ENCODE measurements around the gene CAST. TPM values are rescaled to one million over a fixed set of nuclear protein-coding genes. Genes with fewer than 3 reads are reported as not detected.
A peak's percentile ranks its signal among the peaks of the same experiment; 100 is the strongest.
"Not testable (repeated sequence)": the region's sequence is repeated elsewhere in the genome, so short reads cannot be mapped to it uniquely, and the experiment has no call there.

The CAST gene
- total RNA-seq, 1 donor from 2014 or later: 182 TPM

DNA sequence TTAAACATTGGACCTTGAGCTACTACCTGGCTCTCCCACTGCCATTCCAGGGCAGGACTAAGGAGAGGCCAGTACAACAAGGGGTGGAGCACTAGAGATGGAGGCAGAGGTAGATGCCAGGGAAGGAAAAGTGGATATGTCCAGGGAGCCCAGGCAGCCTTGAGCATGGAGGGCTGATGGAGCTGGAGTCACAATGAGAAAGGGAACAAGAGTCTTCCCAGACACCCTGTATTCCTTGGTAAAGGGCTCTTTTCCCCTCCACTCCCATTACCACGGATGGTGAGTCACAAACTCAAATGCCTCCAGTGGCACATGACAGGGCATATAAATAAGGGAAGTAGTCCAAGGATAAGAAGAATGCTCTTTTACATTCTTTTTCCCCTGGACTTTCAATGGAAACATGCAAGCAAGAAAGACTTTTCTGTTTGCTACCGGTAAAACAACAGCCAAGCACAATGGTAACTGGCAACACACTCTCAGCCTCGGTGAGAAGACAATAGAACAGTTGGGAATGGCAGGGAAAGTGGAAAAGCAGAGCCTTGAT, 128.9 kb downstream of the CAST start:
- TF ChIP-seq, protein P1, sequence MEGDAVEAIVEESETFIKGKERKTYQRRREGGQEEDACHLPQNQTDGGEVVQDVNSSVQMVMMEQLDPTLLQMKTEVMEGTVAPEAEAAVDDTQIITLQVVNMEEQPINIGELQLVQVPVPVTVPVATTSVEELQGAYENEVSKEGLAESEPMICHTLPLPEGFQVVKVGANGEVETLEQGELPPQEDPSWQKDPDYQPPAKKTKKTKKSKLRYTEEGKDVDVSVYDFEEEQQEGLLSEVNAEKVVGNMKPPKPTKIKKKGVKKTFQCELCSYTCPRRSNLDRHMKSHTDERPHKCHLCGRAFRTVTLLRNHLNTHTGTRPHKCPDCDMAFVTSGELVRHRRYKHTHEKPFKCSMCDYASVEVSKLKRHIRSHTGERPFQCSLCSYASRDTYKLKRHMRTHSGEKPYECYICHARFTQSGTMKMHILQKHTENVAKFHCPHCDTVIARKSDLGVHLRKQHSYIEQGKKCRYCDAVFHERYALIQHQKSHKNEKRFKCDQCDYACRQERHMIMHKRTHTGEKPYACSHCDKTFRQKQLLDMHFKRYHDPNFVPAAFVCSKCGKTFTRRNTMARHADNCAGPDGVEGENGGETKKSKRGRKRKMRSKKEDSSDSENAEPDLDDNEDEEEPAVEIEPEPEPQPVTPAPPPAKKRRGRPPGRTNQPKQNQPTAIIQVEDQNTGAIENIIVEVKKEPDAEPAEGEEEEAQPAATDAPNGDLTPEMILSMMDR (IDR thresholded peaks at IDR 0.05; ENCODE audit: insufficient read depth, low read length, severe bottlenecking): no peak
- peak; percentile 41 for DNase-seq (ENCODE audit: low read depth)
- H3K36me3 ChIP-seq (ENCODE audit: control insufficient read depth, insufficient read depth, low read length): peaks cover 3% of the 10 kb centered on the region
- FAIRE-seq: peak; percentile 90
- no peaks in the 10 kb centered on the region for H3K27me3 ChIP-seq (ENCODE audit: control insufficient read depth, insufficient read depth, low read length)
- no peak overlapping the region for H3K4me3 ChIP-seq (ENCODE audit: low read depth, low read length)

DNA sequence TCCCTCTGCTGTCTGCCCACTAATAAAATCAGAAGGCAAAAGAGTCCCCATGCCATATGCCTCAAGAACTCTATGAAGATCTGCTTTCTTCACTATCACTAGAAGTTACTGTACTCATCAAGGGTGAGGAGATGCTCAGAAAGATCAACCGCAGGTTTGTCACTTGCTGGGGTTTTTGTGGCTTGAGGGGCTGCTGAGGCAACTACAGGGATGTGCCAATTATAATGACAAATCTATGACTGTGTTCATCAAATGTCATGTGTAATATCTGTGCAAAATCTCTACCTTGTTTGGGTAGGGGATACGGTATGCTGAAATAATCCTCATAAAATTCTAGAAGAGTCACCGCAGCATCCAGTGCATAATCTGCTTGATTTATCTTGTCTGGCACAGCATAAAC, 132.6 kb downstream of the CAST start:
- DNase-seq (ENCODE audit: low read depth) (no peak), FAIRE-seq (no peak)
- Histone ChIP-seq H3K27me3 (ENCODE audit: control insufficient read depth, insufficient read depth, low read length) (no peaks in the 10 kb centered on the region), H3K4me3 (ENCODE audit: low read depth, low read length) (no peak overlapping the region), H3K36me3 (ENCODE audit: control insufficient read depth, insufficient read depth, low read length) (peaks cover 9% of the 10 kb centered on the region)
- TF ChIP-seq, protein P1 (IDR thresholded peaks at IDR 0.05; ENCODE audit: insufficient read depth, low read length, severe bottlenecking): no peak

DNA sequence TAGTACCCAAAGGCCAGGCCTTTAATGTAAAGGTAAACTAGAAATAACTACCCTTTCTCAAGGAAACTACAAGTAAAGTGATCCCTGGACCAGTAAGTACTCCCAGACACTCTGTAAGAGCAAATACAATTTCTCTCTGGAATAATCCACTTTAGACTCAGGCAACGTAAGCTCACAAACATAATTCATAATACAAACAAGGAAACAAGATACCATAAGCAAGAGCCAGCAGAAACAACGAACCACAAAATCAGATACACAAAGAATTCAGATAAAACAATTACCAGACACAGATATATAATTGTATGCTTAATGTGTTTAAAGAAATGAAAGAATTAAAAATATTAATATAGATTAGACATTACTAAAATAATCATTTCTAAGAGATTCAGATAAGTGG, 133.4 kb downstream of the CAST start:
- TF ChIP-seq, protein P1 (IDR thresholded peaks at IDR 0.05; ENCODE audit: insufficient read depth, low read length, severe bottlenecking): no peak
- DNase-seq (ENCODE audit: low read depth): no peak
- no peaks in the 10 kb centered on the region for H3K27me3 ChIP-seq (ENCODE audit: control insufficient read depth, insufficient read depth, low read length)
- H3K4me3 ChIP-seq (ENCODE audit: low read depth, low read length): no peak overlapping the region
- no peak for FAIRE-seq
- H3K36me3 ChIP-seq (ENCODE audit: control insufficient read depth, insufficient read depth, low read length): peaks cover 9% of the 10 kb centered on the region

GRCh38 chr5:96796434-96796833, 134.3 kb downstream of the CAST start:
- no peak for FAIRE-seq
- peaks cover 7% of the 10 kb centered on the region for H3K36me3 ChIP-seq (ENCODE audit: control insufficient read depth, insufficient read depth, low read length)
- TF ChIP-seq, protein P1 (IDR thresholded peaks at IDR 0.05; ENCODE audit: insufficient read depth, low read length, severe bottlenecking): no peak

DNA sequence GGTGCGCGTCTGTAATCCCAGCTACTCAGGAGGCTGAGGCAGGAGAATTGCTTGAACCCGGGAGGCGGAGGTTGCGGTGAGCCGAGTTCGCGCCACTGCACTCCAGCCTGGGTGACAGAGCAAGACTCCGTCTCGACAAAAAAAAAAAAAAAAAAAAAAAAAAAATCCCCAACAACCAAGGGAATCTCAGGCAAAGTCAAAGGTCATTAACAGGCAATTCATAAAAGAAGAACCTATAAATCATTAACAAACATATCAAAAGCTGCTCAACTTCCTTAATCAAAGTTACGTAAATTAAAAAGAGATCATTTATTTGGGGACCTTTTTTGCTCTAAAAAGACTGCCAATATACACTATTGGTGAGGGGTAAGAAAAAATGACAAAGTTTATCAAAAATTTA, 139.5 kb downstream of the CAST start:
- DNase-seq (ENCODE audit: low read depth); H3K36me3 ChIP-seq (ENCODE audit: control insufficient read depth, insufficient read depth, low read length): not testable (repeated sequence)

More at GRCh38 chr5:96796434-96796833, 134.3 kb downstream of the CAST start:
- no peaks in the 10 kb centered on the region for H3K27me3 ChIP-seq (ENCODE audit: control insufficient read depth, insufficient read depth, low read length)
- H3K4me3 ChIP-seq (ENCODE audit: low read depth, low read length): no peak overlapping the region
- no peak for DNase-seq (ENCODE audit: low read depth)

DNA sequence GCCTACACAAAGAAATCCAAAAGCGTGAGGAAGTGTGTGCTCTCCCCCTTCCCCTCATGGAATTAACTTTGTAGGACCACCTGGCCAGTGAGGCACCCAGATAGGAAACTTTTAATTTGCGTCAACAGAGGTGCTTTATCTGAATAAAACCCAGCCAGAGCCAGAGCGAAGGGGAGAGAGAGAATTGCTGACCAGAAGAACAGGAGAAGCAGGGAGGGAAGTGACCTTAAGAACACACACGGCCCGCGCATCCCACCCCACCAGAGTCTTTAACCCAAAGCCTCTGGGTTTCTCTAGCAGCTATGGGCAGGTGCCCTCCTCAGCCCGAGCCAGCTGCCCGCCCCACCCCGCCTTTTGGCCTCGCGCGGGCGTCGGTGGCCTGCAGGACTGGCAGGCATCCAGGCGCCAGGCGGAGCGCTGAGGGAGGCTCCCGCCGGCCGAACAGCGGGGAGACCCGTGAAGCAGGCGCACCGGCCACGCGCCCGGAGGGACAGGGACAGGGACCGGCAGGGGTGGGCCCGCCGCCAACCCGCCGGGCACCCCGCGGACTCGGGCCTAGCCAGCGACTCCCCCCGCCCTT, 145.0 kb downstream of the CAST start:
- FAIRE-seq (no peak), DNase-seq (ENCODE audit: low read depth) (no peak)
- peak overlapping the region; percentile 74 for H3K4me3 ChIP-seq (ENCODE audit: low read depth, low read length)

More for the DNA sequence above, 139.5 kb downstream of the CAST start:
- not testable (repeated sequence) for FAIRE-seq; H3K4me3 ChIP-seq (ENCODE audit: low read depth, low read length); H3K27me3 ChIP-seq (ENCODE audit: control insufficient read depth, insufficient read depth, low read length)

More for the DNA sequence above, 145.0 kb downstream of the CAST start:
- Histone ChIP-seq H3K36me3 (ENCODE audit: control insufficient read depth, insufficient read depth, low read length) (peaks cover 4% of the 10 kb centered on the region), H3K27me3 (ENCODE audit: control insufficient read depth, insufficient read depth, low read length) (no peaks in the 10 kb centered on the region)
- TF ChIP-seq, protein P1 (IDR thresholded peaks at IDR 0.05; ENCODE audit: insufficient read depth, low read length, severe bottlenecking): peak; percentile 4

Data from bronchial epithelial cell (primary cell).